HG02852 (cell line): ENCODE measurements around the gene NDST3.
"Not testable (repeated sequence)": the region's sequence is repeated elsewhere in the genome, so short reads cannot be mapped to it uniquely, and the experiment has no call there.

ENCODE experiments used
- ATAC-seq: cut with Tn5 transposase; IDR thresholded peaks from one replicate; pipeline ENCODE4 v1.9.1; 2021; ENCODE audit warnings: mild to moderate bottlenecking, moderate library complexity; ENCODE audit not compliant: unreplicated experiment

The NDST3 gene

DNA sequence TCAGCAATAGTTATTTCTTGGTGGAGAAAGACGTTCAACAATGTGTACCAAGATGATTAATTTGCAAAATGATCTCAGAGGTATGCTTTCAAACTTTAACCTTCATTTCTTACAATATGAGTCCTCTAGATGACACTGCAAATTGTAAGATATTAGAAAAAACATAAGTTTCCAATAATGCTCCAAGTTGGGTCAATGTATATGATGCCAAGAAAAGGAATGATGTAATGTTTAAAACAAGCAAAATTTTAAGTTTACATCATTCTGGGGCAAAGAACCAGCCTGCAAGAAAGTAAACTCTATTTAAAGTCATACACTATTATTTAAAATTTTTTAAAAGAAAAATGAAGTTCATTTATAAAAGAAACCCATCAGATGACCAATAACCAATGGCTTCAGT lies 262.4 kb downstream of the NDST3 start:
- ATAC-seq, result no peak

DNA sequence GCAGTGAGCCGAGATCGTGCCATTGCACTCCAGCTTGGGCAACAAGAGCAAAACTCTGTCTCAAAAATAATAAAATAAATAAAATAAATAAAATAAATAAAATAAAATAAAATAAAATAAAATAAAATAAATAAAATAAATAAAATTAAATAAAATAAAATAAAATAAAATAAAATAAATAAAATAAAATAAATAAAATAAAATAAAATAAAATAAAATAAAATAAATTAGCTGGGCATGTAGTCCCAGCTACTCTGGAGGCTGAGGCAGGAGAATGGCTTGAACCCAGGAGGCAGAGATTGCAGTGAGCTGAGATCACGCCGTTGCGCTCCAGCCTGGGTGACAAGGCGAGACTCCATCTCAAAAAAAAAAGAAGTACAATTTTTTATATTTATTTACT lies 265.3 kb downstream of the NDST3 start:
- ATAC-seq, result not testable (repeated sequence)

DNA sequence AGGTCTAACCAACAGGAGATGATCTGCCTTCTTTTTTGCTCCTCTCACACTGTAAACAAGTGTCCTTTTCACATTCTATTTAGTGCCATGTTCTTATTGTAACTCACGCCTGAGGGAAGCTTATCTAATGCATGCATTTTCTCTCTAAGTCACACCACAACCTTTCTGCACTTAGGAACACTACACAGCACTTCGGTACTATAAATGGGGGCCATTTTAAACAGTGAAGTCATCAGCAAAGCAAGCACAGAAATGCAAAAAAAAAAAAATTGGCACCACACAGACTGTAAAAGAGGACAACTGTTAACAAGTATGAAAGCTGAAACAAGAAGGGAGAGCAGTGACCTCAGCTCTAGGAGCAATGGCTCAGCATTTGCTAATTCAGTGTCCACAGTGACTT lies 273.4 kb downstream of the NDST3 start:
- no peak for ATAC-seq
